Lung (tissue), 10 donors: ENCODE measurements around the gene RASA4. TPM values are rescaled to one million over a fixed set of nuclear protein-coding genes. Genes with fewer than 3 reads are reported as not detected.
"Not testable (repeated sequence)": the region's sequence is repeated elsewhere in the genome, so short reads cannot be mapped to it uniquely, and the experiment has no call there.

Experiments
- ATAC-seq: fragments of 200-7000 bp; cut with Tn5 transposase; one replicate; pipeline ENCODE4 v1.9.1; 2020; ENCODE audit warnings: moderate number of reproducible peaks; ENCODE audit not compliant: insufficient read depth, low FRiP score
- DNase-seq, 3 donors: peaks; one replicate each; pipeline ENCODE4 v3.0.0-alpha.2; 2013 to 2017
- H3K27ac ChIP-seq, 2 donors: one replicate each; pipeline ENCODE4 v1.5.1; 2013; ENCODE audit warnings: mild to moderate bottlenecking in 2 of 2, moderate library complexity in 2 of 2, control low read depth in 1 of 2, inconsistent platforms in 1 of 2, low read depth in 1 of 2, low read length in 1 of 2
- H3K27me3 ChIP-seq, 3 donors: one replicate each; pipeline ENCODE4 v1.5.1; 2013; ENCODE audit warnings: low read length in 2 of 3; ENCODE audit not compliant: control insufficient read depth in 3 of 3, insufficient read depth in 3 of 3
- H3K36me3 ChIP-seq, 4 donors: one replicate each; pipeline ENCODE4 v1.5.1; 2013; ENCODE audit warnings: low read length in 4 of 4, mild to moderate bottlenecking in 1 of 4, moderate library complexity in 1 of 4; ENCODE audit not compliant: control insufficient read depth in 4 of 4, insufficient read depth in 4 of 4
- H3K4me1 ChIP-seq, 5 donors: one replicate each; pipeline ENCODE4 v1.5.1; 2013; ENCODE audit warnings: low read length in 5 of 5, mild to moderate bottlenecking in 2 of 5, moderate library complexity in 1 of 5; ENCODE audit not compliant: control insufficient read depth in 5 of 5, insufficient read depth in 5 of 5
- H3K4me3 ChIP-seq: one replicate; pipeline ENCODE4 v1.5.1; 2013; ENCODE audit warnings: mild to moderate bottlenecking, control low read depth, moderate library complexity
- H3K9ac ChIP-seq, 2 donors: one replicate each; pipeline ENCODE4 v1.5.1; 2013; ENCODE audit warnings: low read length in 2 of 2, control low read depth in 1 of 2; ENCODE audit not compliant: insufficient read depth in 1 of 2
- H3K9me3 ChIP-seq, 4 donors: one replicate each; pipeline ENCODE4 v1.5.1; 2013; ENCODE audit warnings: low read length in 3 of 4, mild to moderate bottlenecking in 1 of 4, moderate library complexity in 1 of 4; ENCODE audit not compliant: control insufficient read depth in 4 of 4, insufficient read depth in 3 of 4
- WGBS, 2 donors: extraction: QIAGEN DNeasy Blood & Tissue Kit; methylation state at CpG; one replicate each; pipeline ENCODE4 v1.1.7; 2013; 5-methylcytosine and 5-hydroxymethylcytosine counted together
- polyA plus RNA-seq, 2 donors: library from polyadenylated mRNA; stranded (reverse); fragments of 200-250 nt; gene quantifications; one replicate each; pipeline ENCODE4 v1.2.1, GENCODE V29; 2013
- total RNA-seq, 2 donors: library from RNA; depleted of rRNA in 1 of 2; stranded (reverse); fragments of >200 nt in 1 of 2; gene quantifications; one replicate each; pipeline ENCODE4 v1.2.1, GENCODE V29; 2014 to 2021
- donor health status: Bipolar disorder and iron deficiency.
- donor health status: healthy.
- donor health status: DM: yes; HTN: yes; CAD: no.

RASA4 gene
- total and polyA plus RNA-seq, 4 donors: 15.4 to 56.2 (median 26.1) TPM

DNA sequence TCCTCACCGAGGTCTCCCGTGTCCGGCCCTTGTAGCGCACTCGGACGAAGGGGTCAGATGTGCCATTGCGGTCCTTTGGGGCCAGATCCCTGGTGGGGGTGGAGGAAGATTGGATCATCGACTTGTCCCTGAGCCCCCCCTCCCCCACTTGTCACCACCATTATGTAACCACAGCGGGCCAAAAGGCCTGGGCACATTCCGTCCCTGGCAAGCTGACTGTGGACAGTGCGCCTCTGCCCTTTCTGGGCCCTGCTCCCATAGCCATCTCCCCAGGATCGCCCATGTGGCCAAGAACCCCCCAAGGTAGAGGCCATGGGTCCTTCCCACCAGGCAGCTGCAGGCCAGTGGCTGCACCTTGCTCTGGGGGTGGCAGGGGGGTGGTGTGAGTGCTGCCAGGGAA, 14.2 kb downstream of the RASA4 start:
- not testable (repeated sequence) for DNase-seq, H3K9ac ChIP-seq, H3K27me3 ChIP-seq, H3K9me3 ChIP-seq, H3K36me3 ChIP-seq, H3K27ac ChIP-seq, H3K4me1 ChIP-seq, H3K4me3 ChIP-seq, ATAC-seq
- no CpG with 5 or more reads among the region's 12 CpGs for WGBS, 2 donors

DNA sequence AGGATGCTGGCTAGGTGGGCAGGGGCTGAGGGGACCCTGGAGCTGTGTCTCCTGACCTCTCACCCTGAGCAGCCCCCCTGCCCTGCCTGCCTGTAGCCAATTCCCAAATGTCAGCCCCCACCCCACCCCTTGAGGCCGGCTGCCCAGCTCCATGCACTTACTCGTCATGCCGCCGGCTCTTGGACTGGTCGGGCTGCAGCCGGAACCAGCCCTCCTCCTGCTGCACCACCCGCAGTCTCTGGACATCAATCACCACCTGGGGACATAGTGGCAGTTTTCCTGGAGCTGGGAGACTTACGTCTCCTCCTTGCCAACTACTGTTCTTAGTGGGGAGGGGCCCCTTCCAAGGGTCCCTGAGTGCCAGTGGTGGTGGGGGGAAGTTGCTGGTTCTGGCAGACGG, 16.9 kb downstream of the RASA4 start:
- ATAC-seq, H3K27ac ChIP-seq, H3K4me1 ChIP-seq, H3K4me3 ChIP-seq, H3K9ac ChIP-seq, H3K27me3 ChIP-seq, DNase-seq, H3K9me3 ChIP-seq, H3K36me3 ChIP-seq: not testable (repeated sequence)
- no CpG with 5 or more reads among the region's 9 CpGs for WGBS, 2 donors

DNA sequence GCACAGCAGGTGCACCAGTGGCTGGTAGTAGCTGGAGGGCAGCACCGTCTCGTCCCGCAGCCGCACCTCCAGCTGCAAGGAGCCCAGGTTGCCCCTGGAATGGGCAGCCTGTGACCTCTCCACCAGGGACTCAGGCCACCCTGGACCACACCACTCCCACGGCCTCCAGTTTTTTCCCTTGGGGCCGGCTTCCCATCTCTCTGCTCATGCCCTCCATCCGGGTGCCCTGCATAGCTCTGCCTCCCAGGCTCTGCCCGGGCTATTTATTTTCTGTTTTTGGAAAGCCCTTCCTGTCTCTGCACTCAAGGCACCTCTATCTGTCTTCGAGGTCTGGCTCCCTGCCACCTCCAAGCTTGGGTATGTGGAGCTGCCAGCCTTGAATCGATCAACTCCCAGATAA, 20.5 kb downstream of the RASA4 start:
- H3K27me3 ChIP-seq, H3K4me3 ChIP-seq, H3K9me3 ChIP-seq, ATAC-seq, H3K4me1 ChIP-seq, H3K36me3 ChIP-seq, H3K27ac ChIP-seq, H3K9ac ChIP-seq, DNase-seq: not testable (repeated sequence)
- WGBS, 2 donors: 69 to 83% methylated on average over 4 of the region's 10 CpGs

DNA sequence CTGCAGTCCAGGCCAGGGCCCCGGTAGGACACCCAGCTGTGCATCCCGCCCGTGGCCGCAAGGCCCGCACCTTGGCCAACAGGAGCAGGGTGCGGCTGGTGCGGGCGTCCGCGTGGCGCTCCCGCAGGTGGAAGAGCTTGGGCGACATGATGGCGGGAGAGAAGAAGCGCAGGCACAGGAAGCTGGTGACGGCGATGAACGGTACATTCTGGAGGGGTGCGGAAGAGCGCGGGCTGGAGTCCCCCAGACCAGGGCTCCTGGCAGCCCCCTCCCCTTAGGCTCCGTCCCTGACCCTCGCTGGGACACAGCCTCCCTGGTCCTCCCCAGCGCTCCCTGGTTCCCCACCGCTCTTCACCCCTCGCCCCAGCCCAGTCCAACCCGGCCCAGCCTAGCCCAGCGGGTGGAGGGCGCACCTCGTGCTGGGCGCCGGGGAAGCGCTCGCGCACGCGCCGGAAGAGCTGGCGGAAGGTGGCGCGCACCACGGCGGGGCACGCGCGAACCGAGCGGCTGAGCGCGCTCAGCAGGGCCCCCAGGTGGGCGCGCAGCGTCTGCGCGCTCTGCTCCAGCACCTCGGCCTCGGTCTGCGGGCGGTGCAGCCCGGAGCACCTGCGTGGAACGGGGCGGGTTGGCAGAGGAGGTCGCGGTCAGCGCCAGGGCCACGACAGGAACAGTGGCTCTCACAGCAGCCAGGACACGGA, 22.8 kb downstream of the RASA4 start:
- not testable (repeated sequence) for H3K4me1 ChIP-seq, H3K9ac ChIP-seq, H3K27me3 ChIP-seq, DNase-seq, H3K9me3 ChIP-seq, H3K27ac ChIP-seq, H3K4me3 ChIP-seq, H3K36me3 ChIP-seq
- ATAC-seq: peak; percentile 16
- no CpG with 5 or more reads among the region's 68 CpGs for WGBS, 2 donors

DNA sequence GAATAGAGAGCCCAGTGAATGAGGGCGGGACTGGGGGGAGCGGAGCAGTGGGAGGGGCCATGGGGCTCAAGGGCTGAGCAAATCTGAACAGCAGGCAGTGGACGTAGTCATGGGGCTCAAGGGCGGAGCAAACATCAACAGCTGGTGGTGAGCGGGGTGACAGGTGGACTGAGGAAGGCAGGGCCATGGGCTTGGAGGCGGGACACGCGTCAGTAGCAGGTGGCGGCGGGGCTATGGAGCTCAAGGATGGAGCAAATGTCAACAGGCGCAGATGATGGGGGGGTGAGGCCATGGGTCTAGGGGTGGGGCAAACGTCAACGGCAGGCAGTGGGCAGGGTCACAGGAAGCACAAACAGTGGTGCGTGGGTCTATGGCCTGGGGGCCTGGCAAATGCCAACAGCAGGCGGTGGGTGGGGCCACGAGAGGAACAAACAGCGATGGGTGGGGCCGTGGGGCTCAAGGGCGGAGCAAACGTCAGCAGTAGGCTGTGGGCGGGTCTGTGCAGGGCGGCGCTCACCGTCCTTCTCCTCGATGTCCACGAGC, 24.0 kb downstream of the RASA4 start:
- H3K4me3 ChIP-seq, H3K27ac ChIP-seq, DNase-seq, H3K9me3 ChIP-seq, H3K9ac ChIP-seq, H3K36me3 ChIP-seq, H3K27me3 ChIP-seq, H3K4me1 ChIP-seq: not testable (repeated sequence)
- WGBS, 2 donors: 26 to 35% methylated on average over 6 of the region's 26 CpGs
- peak; percentile 81 for ATAC-seq

DNA sequence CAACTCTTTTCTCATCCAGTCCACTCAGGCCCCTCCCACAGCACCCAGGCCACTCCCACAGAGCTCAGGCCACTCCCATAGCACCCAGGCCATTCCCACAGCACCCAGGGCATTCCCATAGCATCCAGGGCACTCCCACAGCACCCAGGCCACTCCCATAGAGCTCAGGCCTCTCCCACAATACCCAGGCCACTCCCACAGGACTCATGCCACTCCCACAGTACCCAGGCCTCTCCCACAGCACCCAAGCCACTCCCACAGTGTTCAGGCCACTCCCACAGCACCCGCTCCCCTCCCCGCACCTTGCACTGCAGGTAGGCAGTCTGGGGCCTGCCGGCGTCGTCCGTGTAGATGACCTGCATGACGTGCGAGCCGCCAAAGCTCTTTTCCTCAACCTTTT, 26.7 kb downstream of the RASA4 start:
- H3K4me3 ChIP-seq, H3K27ac ChIP-seq, H3K27me3 ChIP-seq, H3K9ac ChIP-seq, H3K4me1 ChIP-seq, DNase-seq, H3K9me3 ChIP-seq, H3K36me3 ChIP-seq: not testable (repeated sequence)
- WGBS, 2 donors: no CpG with 5 or more reads among the region's 9 CpGs
- peak; percentile 64 for ATAC-seq

DNA sequence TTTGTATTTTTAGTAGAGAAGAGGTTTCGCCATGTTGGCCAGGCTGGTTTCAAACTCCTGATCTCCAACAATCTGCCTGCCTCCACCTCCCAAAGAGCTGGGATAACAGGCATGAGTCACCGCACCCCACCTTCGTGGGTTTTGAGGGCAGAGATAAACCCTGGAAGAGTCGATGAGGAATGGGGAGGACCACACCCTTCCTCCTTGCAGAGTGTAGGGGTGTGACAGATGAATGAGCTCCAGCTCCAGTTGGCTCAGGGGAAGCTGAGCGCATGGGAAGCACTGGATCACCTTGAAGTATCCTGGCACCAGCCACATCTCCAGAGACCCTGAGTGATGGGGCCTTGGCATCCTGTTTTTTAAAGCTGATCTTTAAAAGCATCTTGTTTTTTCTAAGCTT, 33.1 kb downstream of the RASA4 start:
- not testable (repeated sequence) for H3K27me3 ChIP-seq, ATAC-seq
- no CpG with 5 or more reads among the region's 5 CpGs for WGBS, 2 donors

DNA sequence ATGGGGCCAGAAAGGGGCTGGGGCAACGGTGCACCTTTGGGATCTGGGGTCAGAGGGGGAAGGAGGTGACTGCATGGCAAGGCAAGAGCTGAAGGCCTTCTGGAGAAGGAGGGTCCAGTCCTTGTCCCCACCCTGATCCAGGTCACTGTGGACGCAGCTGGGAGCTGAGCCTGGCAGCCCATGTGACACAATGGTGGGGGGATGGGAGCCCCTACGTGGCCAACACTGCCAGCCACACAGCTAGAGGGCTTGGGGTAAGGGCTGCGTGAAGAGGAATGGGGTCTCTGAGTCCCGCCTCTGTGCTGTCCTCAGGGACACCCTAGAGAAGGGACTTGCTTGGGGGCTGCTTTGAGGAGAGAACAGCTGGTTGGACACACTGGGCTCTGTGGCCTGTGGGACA, 34.8 kb downstream of the RASA4 start:
- not testable (repeated sequence) for ATAC-seq, H3K9me3 ChIP-seq, H3K4me3 ChIP-seq, DNase-seq, H3K4me1 ChIP-seq, H3K27ac ChIP-seq, H3K27me3 ChIP-seq, H3K36me3 ChIP-seq, H3K9ac ChIP-seq
- no CpG with 5 or more reads among the region's 5 CpGs for WGBS, 2 donors

More for the DNA sequence above, 33.1 kb downstream of the RASA4 start:
- not testable (repeated sequence) for H3K9ac ChIP-seq, H3K9me3 ChIP-seq, H3K36me3 ChIP-seq, H3K4me1 ChIP-seq, H3K4me3 ChIP-seq, H3K27ac ChIP-seq, DNase-seq
